ENCODE measurements around the gene ZNF768. TPM values are rescaled to one million over a fixed set of nuclear protein-coding genes. Genes with fewer than 3 reads are reported as not detected.

Gene ZNF768
- total and polyA plus RNA-seq, 2 of the 13 experiments (the other 11 are each of a cell fraction or from before 2014, with no cell fraction given): 26.7 to 34.4 TPM

GRCh38 chr16:30539000-30539964 lies 12.9 kb upstream of the ZNF768 start (continued):
- no peak for TF ChIP-seq ZNF503 (CRISPR knock-in tag; IDR thresholded peaks at IDR 0.05)
- TF ChIP-seq ZNF605 (CRISPR knock-in tag; IDR thresholded peaks at IDR 0.05): no peak
- TF ChIP-seq HNF1B (CRISPR knock-in tag; IDR thresholded peaks at IDR 0.05): peak; percentile 58; the same call in 1 of the 2 replicates
- TF ChIP-seq ZNF33B (CRISPR knock-in tag; IDR thresholded peaks at IDR 0.05): 0 out of 2 replicates have a peak, but pooled peaks have one; percentile 78
- TF ChIP-seq NFYC (CRISPR knock-in tag; IDR thresholded peaks at IDR 0.05): no peak
- peak; percentile 81; the same call in 1 of the 2 replicates for TF ChIP-seq ZNF572 (CRISPR knock-in tag; IDR thresholded peaks at IDR 0.05)
- no peak for TF ChIP-seq CBX5 (CRISPR knock-in tag; IDR thresholded peaks at IDR 0.05; ENCODE audit: borderline replicate concordance)
- no peak for TF ChIP-seq JUN (CRISPR knock-in tag; IDR thresholded peaks at IDR 0.05)
- peak; percentile 90 for TF ChIP-seq ZNF687 (CRISPR knock-in tag; IDR thresholded peaks at IDR 0.05)
- TF ChIP-seq ZSCAN31 (CRISPR knock-in tag; IDR thresholded peaks at IDR 0.05; ENCODE audit: low read depth): 0 out of 2 replicates have a peak, but pooled peaks have one; percentile 68
- no peak for TF ChIP-seq KDM6A (CRISPR knock-in tag; IDR thresholded peaks at IDR 0.05; ENCODE audit: low read depth)
- TF ChIP-seq PITX1 (CRISPR knock-in tag; IDR thresholded peaks at IDR 0.05): 0 out of 2 replicates have a peak, but pooled peaks have one; percentile 20
- TF ChIP-seq ZKSCAN5 (CRISPR knock-in tag; IDR thresholded peaks at IDR 0.05): peak; percentile 56; the same call in 1 of the 2 replicates
- TF ChIP-seq SAP130 (CRISPR knock-in tag; IDR thresholded peaks at IDR 0.05; ENCODE audit: low read depth): 0 out of 2 replicates have a peak, but pooled peaks have one; percentile 20
- peak; percentile 75; the same call in 1 of the 2 replicates for TF ChIP-seq HNRNPL (IDR thresholded peaks at IDR 0.05; ENCODE audit: low read depth, low read length)
- no peak for TF ChIP-seq MED13 (CRISPR knock-in tag; IDR thresholded peaks at IDR 0.05)
- TF ChIP-seq NFE2L2 (IDR thresholded peaks at IDR 0.05; ENCODE audit: low read length): peak; percentile 29; the same call in 1 of the 2 replicates
- TF ChIP-seq ZNF784 (CRISPR knock-in tag; IDR thresholded peaks at IDR 0.05; ENCODE audit: borderline replicate concordance): no peak
- TF ChIP-seq ZNF704 (CRISPR knock-in tag; IDR thresholded peaks at IDR 0.05; ENCODE audit: borderline replicate concordance): no peak

Data from HepG2 (cell line).